SK-N-SH treated with all-trans-retinoic acid at 6 μM for 48 hours (cell line): ENCODE measurements around the gene SLC2A4.
A peak's percentile ranks its signal among the peaks of the same experiment; 100 is the strongest.

Experiments
- ATAC-seq: fragments of 200-7000 bp; cut with Tn5 transposase; 3 replicates; pipeline ENCODE4 v1.9.1; 2020; ENCODE audit warnings: mild to moderate bottlenecking, moderate library complexity
- ARNTL ChIP-seq: fragments of 450-650 bp; formaldehyde crosslinking; IDR thresholded peaks from 2 replicates; pipeline ENCODE4 v1.5.0; 2020; ENCODE audit warnings: low read depth, mild to moderate bottlenecking, moderate library complexity, borderline replicate concordance
- BACH2 ChIP-seq: fragments of 250-450 bp; sonication (Bioruptor Pico); IDR thresholded peaks from 2 replicates; pipeline ENCODE4 v1.9.0; 2021; ENCODE audit warnings: mild to moderate bottlenecking, borderline replicate concordance
- CSDC2 ChIP-seq: fragments of 250-450 bp; sonication (Bioruptor Pico); IDR thresholded peaks from 2 replicates; pipeline ENCODE4 v1.5.0; 2020; ENCODE audit warnings: mild to moderate bottlenecking, moderate library complexity
- ESRRG ChIP-seq: fragments of 250-450 bp; sonication (Bioruptor Pico); IDR thresholded peaks from 2 replicates; pipeline ENCODE4 v1.6.1; 2021; ENCODE audit warnings: mild to moderate bottlenecking
- GLIS3 ChIP-seq: fragments of 250-450 bp; sonication (Bioruptor Pico); IDR thresholded peaks from 2 replicates; pipeline ENCODE4 v1.5.0; 2020; ENCODE audit warnings: mild to moderate bottlenecking, moderate library complexity
- ISL1 ChIP-seq: fragments of 250-450 bp; sonication (Bioruptor Pico); IDR thresholded peaks from 2 replicates; pipeline ENCODE4 v2.1.2; 2022; ENCODE audit warnings: mild to moderate bottlenecking, moderate library complexity
- OSR1 ChIP-seq: fragments of 250-450 bp; sonication (Bioruptor Pico); IDR thresholded peaks from 2 replicates; pipeline ENCODE4 v1.8.0; 2022; ENCODE audit warnings: moderate library complexity, mild to moderate bottlenecking, inconsistent platforms
- PATZ1 ChIP-seq: fragments of 250-450 bp; sonication (Bioruptor Pico); IDR thresholded peaks from 2 replicates; pipeline ENCODE4 v1.8.0; 2020; ENCODE audit warnings: mild to moderate bottlenecking, moderate library complexity, borderline replicate concordance
- POU6F1 ChIP-seq: fragments of 250-450 bp; sonication (Bioruptor Pico); IDR thresholded peaks from 2 replicates; pipeline ENCODE4 v1.8.0; 2021; ENCODE audit warnings: low read depth, mild to moderate bottlenecking, moderate library complexity, borderline replicate concordance
- PPARA ChIP-seq: fragments of 250-450 bp; sonication (Bioruptor Pico); IDR thresholded peaks from 2 replicates; pipeline ENCODE4 v1.5.0; 2020; ENCODE audit warnings: mild to moderate bottlenecking, borderline replicate concordance
- RARB ChIP-seq: fragments of 250-450 bp; sonication (Bioruptor Pico); IDR thresholded peaks from 2 replicates; pipeline ENCODE4 v1.8.0; 2021; ENCODE audit warnings: mild to moderate bottlenecking, moderate library complexity
- SNAI2 ChIP-seq: fragments of 250-450 bp; sonication (Bioruptor Pico); IDR thresholded peaks from 2 replicates; pipeline ENCODE4 v1.5.0; 2020; ENCODE audit warnings: mild to moderate bottlenecking, moderate library complexity
- TCF4 ChIP-seq: fragments of 250-450 bp; sonication (Bioruptor Pico); IDR thresholded peaks from 2 replicates; pipeline ENCODE4 v1.8.0; 2021; ENCODE audit warnings: mild to moderate bottlenecking, moderate library complexity, borderline replicate concordance
- TOX ChIP-seq: fragments of 250-450 bp; sonication (Bioruptor Pico); IDR thresholded peaks from 2 replicates; pipeline ENCODE4 v1.8.0; 2021; ENCODE audit warnings: mild to moderate bottlenecking, moderate library complexity, borderline replicate concordance
- ZC3H10 ChIP-seq: fragments of 250-450 bp; sonication (Bioruptor Pico); IDR thresholded peaks from 2 replicates; pipeline ENCODE4 v1.5.1; 2021; ENCODE audit warnings: mild to moderate bottlenecking, moderate library complexity
- ZFP3 ChIP-seq: fragments of 250-450 bp; sonication (Bioruptor Pico); IDR thresholded peaks from 2 replicates; pipeline ENCODE4 v1.5.0; 2020; ENCODE audit warnings: mild to moderate bottlenecking, moderate library complexity
- ZFP30 ChIP-seq: fragments of 450-650 bp; formaldehyde crosslinking; IDR thresholded peaks from 2 replicates; pipeline ENCODE4 v1.5.0; 2022; ENCODE audit warnings: mild to moderate bottlenecking, moderate library complexity
- ZNF565 ChIP-seq: fragments of 450-650 bp; formaldehyde crosslinking; conservative IDR thresholded peaks from 2 replicates; pipeline ENCODE4 v1.5.0; 2020; ENCODE audit warnings: low read depth, mild to moderate bottlenecking, moderate library complexity
- ZNF70 ChIP-seq: fragments of 450-650 bp; formaldehyde crosslinking; IDR thresholded peaks from 2 replicates; pipeline ENCODE4 v1.5.0; 2020; ENCODE audit warnings: mild to moderate bottlenecking, moderate library complexity
- TF ChIP-seq, protein P1 (sequence below): fragments of 250-450 bp; sonication (Bioruptor Pico); IDR thresholded peaks from 2 replicates; pipeline ENCODE4 v1.5.1; 2021; ENCODE audit warnings: mild to moderate bottlenecking, moderate library complexity
- TF ChIP-seq, protein P2 (sequence below): fragments of 250-450 bp; sonication (Bioruptor Pico); IDR thresholded peaks from 2 replicates; pipeline ENCODE4 v1.5.1; 2020; ENCODE audit warnings: low read depth, mild to moderate bottlenecking, moderate library complexity

SLC2A4 gene

GRCh38 chr17:7237266-7237760 lies 44.2 kb upstream of the SLC2A4 start (continued):
- no peak for TF ChIP-seq POU6F1 (CRISPR knock-in tag)

GRCh38 chr17:7237761-7238419 lies 43.6 kb upstream of the SLC2A4 start:
- TF ChIP-seq OSR1 (CRISPR knock-in tag), result no peak
- TF ChIP-seq ZFP3 (CRISPR knock-in tag), result no peak
- TF ChIP-seq PATZ1, result no peak
- no peak for TF ChIP-seq SNAI2
- TF ChIP-seq BACH2, result no peak
- no peak for TF ChIP-seq ZNF565 (CRISPR knock-in tag)
- TF ChIP-seq ZFP30, result no peak
- TF ChIP-seq ZC3H10 (CRISPR knock-in tag), result no peak
- TF ChIP-seq TCF4, result no peak
- no peak for TF ChIP-seq TOX
- TF ChIP-seq, protein P1, sequence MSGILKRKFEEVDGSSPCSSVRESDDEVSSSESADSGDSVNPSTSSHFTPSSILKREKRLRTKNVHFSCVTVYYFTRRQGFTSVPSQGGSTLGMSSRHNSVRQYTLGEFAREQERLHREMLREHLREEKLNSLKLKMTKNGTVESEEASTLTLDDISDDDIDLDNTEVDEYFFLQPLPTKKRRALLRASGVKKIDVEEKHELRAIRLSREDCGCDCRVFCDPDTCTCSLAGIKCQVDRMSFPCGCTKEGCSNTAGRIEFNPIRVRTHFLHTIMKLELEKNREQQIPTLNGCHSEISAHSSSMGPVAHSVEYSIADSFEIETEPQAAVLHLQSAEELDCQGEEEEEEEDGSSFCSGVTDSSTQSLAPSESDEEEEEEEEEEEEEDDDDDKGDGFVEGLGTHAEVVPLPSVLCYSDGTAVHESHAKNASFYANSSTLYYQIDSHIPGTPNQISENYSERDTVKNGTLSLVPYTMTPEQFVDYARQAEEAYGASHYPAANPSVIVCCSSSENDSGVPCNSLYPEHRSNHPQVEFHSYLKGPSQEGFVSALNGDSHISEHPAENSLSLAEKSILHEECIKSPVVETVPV (CRISPR knock-in tag), result no peak
- no peak for TF ChIP-seq ZNF70
- TF ChIP-seq GLIS3 (CRISPR knock-in tag), result no peak
- no peak for TF ChIP-seq ISL1 (CRISPR knock-in tag)
- no peak for TF ChIP-seq ARNTL (CRISPR knock-in tag)
- no peak for TF ChIP-seq PPARA (CRISPR knock-in tag)
- no peak for TF ChIP-seq RARB (CRISPR knock-in tag)
- TF ChIP-seq, protein P2, sequence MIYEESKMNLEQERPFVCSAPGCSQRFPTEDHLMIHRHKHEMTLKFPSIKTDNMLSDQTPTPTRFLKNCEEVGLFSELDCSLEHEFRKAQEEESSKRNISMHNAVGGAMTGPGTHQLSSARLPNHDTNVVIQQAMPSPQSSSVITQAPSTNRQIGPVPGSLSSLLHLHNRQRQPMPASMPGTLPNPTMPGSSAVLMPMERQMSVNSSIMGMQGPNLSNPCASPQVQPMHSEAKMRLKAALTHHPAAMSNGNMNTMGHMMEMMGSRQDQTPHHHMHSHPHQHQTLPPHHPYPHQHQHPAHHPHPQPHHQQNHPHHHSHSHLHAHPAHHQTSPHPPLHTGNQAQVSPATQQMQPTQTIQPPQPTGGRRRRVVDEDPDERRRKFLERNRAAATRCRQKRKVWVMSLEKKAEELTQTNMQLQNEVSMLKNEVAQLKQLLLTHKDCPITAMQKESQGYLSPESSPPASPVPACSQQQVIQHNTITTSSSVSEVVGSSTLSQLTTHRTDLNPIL, result no peak
- TF ChIP-seq CSDC2 (CRISPR knock-in tag), result no peak
- peak; percentile 3 for ATAC-seq

GRCh38 chr17:7238420-7239090 lies 43.0 kb upstream of the SLC2A4 start:
- ATAC-seq, result no peak
- TF ChIP-seq ZNF70 (no peak), RARB (CRISPR knock-in tag) (no peak), PATZ1 (no peak), GLIS3 (CRISPR knock-in tag) (no peak), CSDC2 (CRISPR knock-in tag) (no peak), POU6F1 (CRISPR knock-in tag) (no peak), BACH2 (no peak), ZFP3 (CRISPR knock-in tag) (no peak), ARNTL (CRISPR knock-in tag) (no peak), ESRRG (CRISPR knock-in tag) (no peak), TOX (no peak), ZFP30 (no peak)
- TF ChIP-seq, protein P1 (CRISPR knock-in tag), result no peak
- TF ChIP-seq, protein P2, result no peak
